NT2/D1 (cell line): ENCODE results near the gene U2SURP.

Source experiments
- YY1 ChIP-seq: IDR thresholded peaks from 2 replicates; pipeline ENCODE4 v1.6.1; 2011; ENCODE audit not compliant: insufficient read length, insufficient read depth
- ZNF274 ChIP-seq: IDR thresholded peaks from 2 replicates; pipeline ENCODE4 v1.6.1; 2011; ENCODE audit warnings: mild to moderate bottlenecking, low read depth, low read length

DNA sequence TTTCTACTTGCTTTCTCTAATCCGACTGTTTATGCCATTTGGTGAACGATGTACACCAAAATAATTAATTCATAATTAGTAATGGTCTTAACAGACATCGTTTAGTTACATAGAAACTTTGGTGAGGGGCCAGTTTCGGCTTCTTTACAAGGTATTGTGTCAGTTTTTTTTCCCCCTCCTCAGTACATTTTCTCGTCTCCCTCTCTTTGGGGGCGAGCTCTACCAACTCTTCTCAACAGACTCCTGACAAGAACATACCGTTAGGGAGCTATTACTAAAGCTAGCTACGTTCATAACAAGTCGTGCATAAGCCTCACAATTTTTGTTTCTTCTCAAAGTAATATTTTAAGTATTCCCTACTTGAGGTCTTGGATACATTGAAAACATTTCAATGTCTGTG is 1.4 kb downstream of the U2SURP start:
- TF ChIP-seq ZNF274: no peak
- TF ChIP-seq YY1: no peak
